Measurements from ENCODE around the gene DERA.

Gene DERA

GRCh38 chr12:16018306-16018705, 107.2 kb downstream of the DERA start:
- no peak overlapping the region for H3K27ac ChIP-seq (ENCODE audit: low read depth, low read length)
- H3K27me3 ChIP-seq (ENCODE audit: control insufficient read depth in 1 of 2, insufficient read depth in 2 of 2, low read length in 2 of 2): no peaks in the 10 kb centered on the region
- no peak overlapping the region for H3K9ac ChIP-seq (ENCODE audit: low read depth in 1 of 2, low read length in 2 of 2)
- peaks cover 17% of the 10 kb centered on the region in 2 donors for H3K9me3 ChIP-seq (ENCODE audit: control insufficient read depth in 1 of 2, low read length in 2 of 2)
- no peaks in the 10 kb centered on the region for H3K4me1 ChIP-seq (ENCODE audit: control insufficient read depth in 1 of 2, insufficient read depth in 2 of 2, low read length in 2 of 2)
- peaks cover 0 to 18% of the 10 kb centered on the region in 2 donors for H3K36me3 ChIP-seq (ENCODE audit: control insufficient read depth in 1 of 2, insufficient read depth in 2 of 2, low read length in 2 of 2)
- H3K4me3 ChIP-seq (ENCODE audit: low read depth in 1 of 2, low read length in 2 of 2): no peak overlapping the region

- peaks cover 14 to 16% of the 10 kb centered on the region in 2 donors for H3K9me3 ChIP-seq (ENCODE audit: control insufficient read depth in 1 of 2, low read length in 2 of 2)
- peaks cover 0 to 18% of the 10 kb centered on the region in 2 donors for H3K36me3 ChIP-seq (ENCODE audit: control insufficient read depth in 1 of 2, insufficient read depth in 2 of 2, low read length in 2 of 2)
- no peak overlapping the region for H3K4me3 ChIP-seq (ENCODE audit: low read depth in 1 of 2, low read length in 2 of 2)
- H3K27me3 ChIP-seq (ENCODE audit: control insufficient read depth in 1 of 2, insufficient read depth in 2 of 2, low read length in 2 of 2): no peaks in the 10 kb centered on the region
- H3K4me1 ChIP-seq (ENCODE audit: control insufficient read depth in 1 of 2, insufficient read depth in 2 of 2, low read length in 2 of 2): no peaks in the 10 kb centered on the region
- H3K27ac ChIP-seq (ENCODE audit: low read depth, low read length): no peak overlapping the region
- H3K9ac ChIP-seq (ENCODE audit: low read depth in 1 of 2, low read length in 2 of 2): no peak overlapping the region
These were observed 108.0 kb downstream of the DERA start for GRCh38 chr12:16019136-16019535.

GRCh38 chr12:16020031-16020430, 108.9 kb downstream of the DERA start:
- Histone ChIP-seq H3K9me3 (ENCODE audit: control insufficient read depth in 1 of 2, low read length in 2 of 2) (peaks cover 5 to 10% of the 10 kb centered on the region in 2 donors), H3K36me3 (ENCODE audit: control insufficient read depth in 1 of 2, insufficient read depth in 2 of 2, low read length in 2 of 2) (peaks cover 0 to 9% of the 10 kb centered on the region in 2 donors), H3K4me3 (ENCODE audit: low read depth in 1 of 2, low read length in 2 of 2) (no peak overlapping the region), H3K27me3 (ENCODE audit: control insufficient read depth in 1 of 2, insufficient read depth in 2 of 2, low read length in 2 of 2) (no peaks in the 10 kb centered on the region), H3K9ac (ENCODE audit: low read depth in 1 of 2, low read length in 2 of 2) (no peak overlapping the region), H3K4me1 (ENCODE audit: control insufficient read depth in 1 of 2, insufficient read depth in 2 of 2, low read length in 2 of 2) (no peaks in the 10 kb centered on the region), H3K27ac (ENCODE audit: low read depth, low read length) (no peak overlapping the region)

DNA sequence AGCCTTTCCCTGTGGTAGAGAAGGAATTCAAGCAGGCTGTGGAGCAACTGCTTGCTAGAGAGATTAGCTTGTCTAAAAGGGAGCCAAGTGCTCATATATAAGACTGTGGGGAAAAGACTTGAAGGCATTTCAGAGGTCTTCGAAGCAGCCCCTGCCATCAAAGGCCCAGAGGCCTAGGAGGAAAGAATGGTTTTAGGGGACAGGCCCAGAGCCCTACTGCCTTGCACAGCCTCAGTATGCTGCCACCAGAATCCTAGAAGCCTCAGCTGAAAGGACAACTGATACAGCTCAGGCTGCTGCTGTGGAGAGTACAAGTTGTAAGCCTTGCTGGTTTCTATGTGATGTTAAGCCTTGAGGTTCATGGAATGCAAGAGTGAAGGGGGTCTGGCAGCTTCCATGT, 109.9 kb downstream of the DERA start:
- Histone ChIP-seq H3K9ac (ENCODE audit: low read depth in 1 of 2, low read length in 2 of 2) (no peak overlapping the region), H3K4me1 (ENCODE audit: control insufficient read depth in 1 of 2, insufficient read depth in 2 of 2, low read length in 2 of 2) (no peaks in the 10 kb centered on the region), H3K4me3 (ENCODE audit: low read depth in 1 of 2, low read length in 2 of 2) (no peak overlapping the region), H3K27ac (ENCODE audit: low read depth, low read length) (no peak overlapping the region), H3K9me3 (ENCODE audit: control insufficient read depth in 1 of 2, low read length in 2 of 2) (peaks cover 0 to 8% of the 10 kb centered on the region in 2 donors), H3K36me3 (ENCODE audit: control insufficient read depth in 1 of 2, insufficient read depth in 2 of 2, low read length in 2 of 2) (peaks cover 0 to 6% of the 10 kb centered on the region in 2 donors), H3K27me3 (ENCODE audit: control insufficient read depth in 1 of 2, insufficient read depth in 2 of 2, low read length in 2 of 2) (no peaks in the 10 kb centered on the region)

DNA sequence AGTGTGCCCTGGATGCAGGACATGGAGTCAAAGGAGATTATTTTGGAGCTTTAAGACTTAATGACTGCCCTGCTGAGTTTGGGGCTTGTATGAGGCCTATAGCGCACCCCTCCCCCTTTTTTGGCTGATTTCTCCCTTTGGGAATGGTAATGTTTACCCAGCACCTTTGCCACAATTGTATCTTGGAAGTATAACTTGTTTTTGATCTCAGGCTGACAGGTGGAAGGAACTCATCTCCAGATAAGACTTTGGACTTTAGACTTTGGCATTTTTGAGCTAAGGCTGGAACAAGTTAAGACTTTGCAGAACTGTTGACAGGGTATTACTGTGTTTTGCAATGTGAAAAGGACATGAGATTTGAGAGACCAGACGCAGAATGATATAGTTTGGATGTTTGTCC, 110.5 kb downstream of the DERA start:
- Histone ChIP-seq H3K4me3 (ENCODE audit: low read depth in 1 of 2, low read length in 2 of 2) (no peak overlapping the region), H3K9me3 (ENCODE audit: control insufficient read depth in 1 of 2, low read length in 2 of 2) (peaks cover 0 to 8% of the 10 kb centered on the region in 2 donors), H3K27me3 (ENCODE audit: control insufficient read depth in 1 of 2, insufficient read depth in 2 of 2, low read length in 2 of 2) (no peaks in the 10 kb centered on the region), H3K9ac (ENCODE audit: low read depth in 1 of 2, low read length in 2 of 2) (no peak overlapping the region), H3K4me1 (ENCODE audit: control insufficient read depth in 1 of 2, insufficient read depth in 2 of 2, low read length in 2 of 2) (no peaks in the 10 kb centered on the region), H3K27ac (ENCODE audit: low read depth, low read length) (no peak overlapping the region), H3K36me3 (ENCODE audit: control insufficient read depth in 1 of 2, insufficient read depth in 2 of 2, low read length in 2 of 2) (peaks cover 0 to 6% of the 10 kb centered on the region in 2 donors)

DNA sequence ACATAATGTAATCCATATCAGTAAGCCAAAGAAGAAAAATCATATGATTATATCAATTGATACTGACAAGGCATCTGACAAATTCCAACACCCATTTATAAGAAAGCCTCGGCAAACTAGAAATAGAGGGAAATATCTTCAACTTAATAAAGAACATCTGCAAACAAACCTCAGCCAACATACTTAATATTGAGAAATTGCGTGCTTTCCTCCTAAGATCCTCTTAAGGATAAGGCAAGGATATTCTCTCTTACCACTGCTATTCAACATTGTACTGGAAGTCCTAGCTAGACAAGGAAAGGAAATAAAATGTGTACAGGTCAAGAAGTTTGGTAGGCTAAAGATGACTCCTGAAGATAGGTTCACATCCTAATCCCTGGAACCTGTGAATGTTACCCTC, 115.9 kb downstream of the DERA start:
- Histone ChIP-seq H3K4me1 (ENCODE audit: control insufficient read depth in 1 of 2, insufficient read depth in 2 of 2, low read length in 2 of 2) (no peaks in the 10 kb centered on the region), H3K4me3 (ENCODE audit: low read depth in 1 of 2, low read length in 2 of 2) (no peak overlapping the region), H3K27ac (ENCODE audit: low read depth, low read length) (no peak overlapping the region), H3K36me3 (ENCODE audit: control insufficient read depth in 1 of 2, insufficient read depth in 2 of 2, low read length in 2 of 2) (peaks cover 0 to 6% of the 10 kb centered on the region in 2 donors), H3K27me3 (ENCODE audit: control insufficient read depth in 1 of 2, insufficient read depth in 2 of 2, low read length in 2 of 2) (no peaks in the 10 kb centered on the region), H3K9me3 (ENCODE audit: control insufficient read depth in 1 of 2, low read length in 2 of 2) (no peaks in the 10 kb centered on the region), H3K9ac (ENCODE audit: low read depth in 1 of 2, low read length in 2 of 2) (no peak overlapping the region)

DNA sequence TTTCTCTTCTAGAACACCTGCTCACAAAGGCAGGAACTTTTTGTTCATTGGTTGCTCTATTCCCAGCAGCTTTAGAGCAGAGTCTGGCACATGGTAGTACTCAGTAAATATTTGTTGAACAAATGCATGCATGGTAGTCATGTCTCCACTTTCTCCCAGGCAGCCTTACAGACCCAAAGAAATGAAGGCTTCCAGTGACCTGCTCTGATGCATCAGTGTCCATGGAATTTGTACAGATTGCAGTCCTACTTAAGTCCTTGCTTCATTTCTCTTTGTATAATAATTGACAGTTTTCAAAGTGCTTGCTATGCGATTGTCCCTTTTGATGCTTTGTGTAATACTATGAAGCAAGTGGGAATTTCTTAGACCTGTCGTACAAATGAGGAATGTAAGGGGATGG, 119.6 kb downstream of the DERA start:
- no peaks in the 10 kb centered on the region for H3K27me3 ChIP-seq (ENCODE audit: control insufficient read depth in 1 of 2, insufficient read depth in 2 of 2, low read length in 2 of 2)
- no peak overlapping the region for H3K9ac ChIP-seq (ENCODE audit: low read depth in 1 of 2, low read length in 2 of 2)
- H3K4me3 ChIP-seq (ENCODE audit: low read depth in 1 of 2, low read length in 2 of 2): no peak overlapping the region
- no peaks in the 10 kb centered on the region for H3K4me1 ChIP-seq (ENCODE audit: control insufficient read depth in 1 of 2, insufficient read depth in 2 of 2, low read length in 2 of 2)
- H3K36me3 ChIP-seq (ENCODE audit: control insufficient read depth in 1 of 2, insufficient read depth in 2 of 2, low read length in 2 of 2): peaks cover 0 to 2% of the 10 kb centered on the region in 2 donors
- H3K9me3 ChIP-seq (ENCODE audit: control insufficient read depth in 1 of 2, low read length in 2 of 2): no peaks in the 10 kb centered on the region
- H3K27ac ChIP-seq (ENCODE audit: low read depth, low read length): no peak overlapping the region

DNA sequence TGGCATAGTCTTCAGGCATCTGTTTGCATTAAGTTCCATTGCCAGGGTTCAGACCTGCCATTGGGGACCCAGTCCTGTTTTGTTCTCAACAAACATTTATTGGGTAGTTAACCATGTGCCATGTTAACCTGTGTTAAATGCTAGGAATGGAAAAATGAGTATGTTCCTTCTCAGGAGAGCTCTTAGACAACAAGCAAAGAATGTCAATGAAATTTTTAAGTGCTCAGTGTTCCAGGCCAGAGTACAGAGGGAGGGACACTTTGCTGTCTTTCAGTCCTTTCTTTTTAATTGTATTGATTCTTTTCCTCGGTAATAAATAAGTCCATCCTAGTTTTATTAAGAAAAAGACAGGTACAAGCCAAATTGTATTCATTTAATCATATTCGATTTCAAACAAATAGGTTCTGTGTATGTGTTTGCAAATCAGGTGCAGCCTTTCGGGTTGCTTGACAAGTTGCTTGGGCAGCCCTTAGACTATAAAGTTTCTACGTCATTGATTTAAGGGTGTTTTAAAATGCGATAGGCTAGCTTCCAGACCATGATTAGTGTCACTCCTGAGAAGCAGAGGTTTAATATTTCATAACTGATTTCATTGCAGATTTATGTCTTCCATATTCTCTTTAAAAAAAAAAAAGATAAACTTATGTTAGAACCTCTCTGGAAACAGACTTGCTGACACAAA, 123.1 kb downstream of the DERA start:
- Histone ChIP-seq H3K4me1 (ENCODE audit: control insufficient read depth in 1 of 2, insufficient read depth in 2 of 2, low read length in 2 of 2) (no peaks in the 10 kb centered on the region), H3K9me3 (ENCODE audit: control insufficient read depth in 1 of 2, low read length in 2 of 2) (no peaks in the 10 kb centered on the region), H3K36me3 (ENCODE audit: control insufficient read depth in 1 of 2, insufficient read depth in 2 of 2, low read length in 2 of 2) (peaks cover 3 to 12% of the 10 kb centered on the region in 2 donors), H3K4me3 (ENCODE audit: low read depth in 1 of 2, low read length in 2 of 2) (no peak overlapping the region), H3K9ac (ENCODE audit: low read depth in 1 of 2, low read length in 2 of 2) (no peak overlapping the region), H3K27ac (ENCODE audit: low read depth, low read length) (no peak overlapping the region), H3K27me3 (ENCODE audit: control insufficient read depth in 1 of 2, insufficient read depth in 2 of 2, low read length in 2 of 2) (no peaks in the 10 kb centered on the region)

DNA sequence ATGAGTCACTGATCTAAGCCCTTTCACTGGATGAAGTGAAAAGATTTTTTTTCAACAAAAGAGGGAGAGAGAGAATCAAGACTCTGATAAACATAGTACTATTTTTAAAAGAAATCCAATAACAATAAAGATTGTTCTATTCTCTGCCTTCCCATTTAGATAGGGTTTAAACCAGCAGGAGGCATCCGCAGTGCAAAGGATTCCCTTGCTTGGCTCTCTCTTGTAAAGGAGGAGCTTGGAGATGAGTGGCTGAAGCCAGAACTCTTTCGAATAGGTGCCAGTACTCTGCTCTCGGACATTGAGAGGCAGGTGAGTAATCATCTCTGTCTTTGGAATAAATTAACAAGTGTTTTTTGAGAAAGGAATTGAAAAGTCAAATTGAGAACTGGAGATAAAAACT, 124.9 kb downstream of the DERA start:
- no peak overlapping the region for H3K9ac ChIP-seq (ENCODE audit: low read depth in 1 of 2, low read length in 2 of 2)
- no peaks in the 10 kb centered on the region for H3K9me3 ChIP-seq (ENCODE audit: control insufficient read depth in 1 of 2, low read length in 2 of 2)
- no peak overlapping the region for H3K4me3 ChIP-seq (ENCODE audit: low read depth in 1 of 2, low read length in 2 of 2)
- no peak overlapping the region for H3K27ac ChIP-seq (ENCODE audit: low read depth, low read length)
- H3K4me1 ChIP-seq (ENCODE audit: control insufficient read depth in 1 of 2, insufficient read depth in 2 of 2, low read length in 2 of 2): no peaks in the 10 kb centered on the region
- no peaks in the 10 kb centered on the region for H3K27me3 ChIP-seq (ENCODE audit: control insufficient read depth in 1 of 2, insufficient read depth in 2 of 2, low read length in 2 of 2)
- peaks cover 3 to 12% of the 10 kb centered on the region in 2 donors for H3K36me3 ChIP-seq (ENCODE audit: control insufficient read depth in 1 of 2, insufficient read depth in 2 of 2, low read length in 2 of 2)

DNA sequence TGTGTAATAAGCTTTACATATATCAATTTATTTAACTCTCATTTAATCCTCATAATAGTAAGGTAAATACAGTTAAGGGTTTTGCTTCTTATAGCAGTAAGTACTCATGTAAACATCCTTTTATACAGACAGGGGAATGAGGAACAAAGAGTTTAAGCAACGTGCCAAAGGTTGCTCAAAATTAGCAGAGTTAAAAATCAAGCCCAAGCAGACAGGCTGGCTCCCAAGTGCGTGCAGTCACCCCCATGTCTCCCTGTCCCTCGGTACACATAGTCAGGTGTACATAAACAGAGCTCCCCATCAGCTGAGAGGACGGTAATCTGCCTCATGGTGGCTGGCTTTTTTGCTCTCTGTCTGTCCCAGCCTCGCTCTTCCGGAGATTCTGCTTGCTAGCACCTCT, 126.4 kb downstream of the DERA start:
- Histone ChIP-seq H3K9ac (ENCODE audit: low read depth in 1 of 2, low read length in 2 of 2) (no peak overlapping the region), H3K27me3 (ENCODE audit: control insufficient read depth in 1 of 2, insufficient read depth in 2 of 2, low read length in 2 of 2) (no peaks in the 10 kb centered on the region), H3K4me1 (ENCODE audit: control insufficient read depth in 1 of 2, insufficient read depth in 2 of 2, low read length in 2 of 2) (no peaks in the 10 kb centered on the region), H3K36me3 (ENCODE audit: control insufficient read depth in 1 of 2, insufficient read depth in 2 of 2, low read length in 2 of 2) (peaks cover 3 to 12% of the 10 kb centered on the region in 2 donors), H3K27ac (ENCODE audit: low read depth, low read length) (no peak overlapping the region), H3K9me3 (ENCODE audit: control insufficient read depth in 1 of 2, low read length in 2 of 2) (no peaks in the 10 kb centered on the region), H3K4me3 (ENCODE audit: low read depth in 1 of 2, low read length in 2 of 2) (no peak overlapping the region)

Data from duodenal mucosa (tissue), 2 donors.